Lower leg skin (tissue), 4 donors: ENCODE measurements around the gene GNGT1. TPM values are rescaled to one million over a fixed set of nuclear protein-coding genes. Genes with fewer than 3 reads are reported as not detected.

Experiments
- DNase-seq, 2 donors: peaks; one replicate each; pipeline ENCODE4 v3.0.0-alpha.2; 2019; ENCODE audit warnings: low spot score in 2 of 2
- H3K4me3 ChIP-seq: fragments of 200-600 bp; sonication (generic); 2 replicates; pipeline ENCODE4 v1.5.1; 2017; ENCODE audit warnings: mild to moderate bottlenecking, low read depth; ENCODE audit not compliant: poor library complexity, severe bottlenecking
- POLR2A ChIP-seq, 2 donors: fragments of 450-650 bp; IDR thresholded peaks; one replicate each; pipeline ENCODE4 v1.6.1; 2016 to 2017; ENCODE audit warnings: antibody characterized with exemption in 2 of 2, mild to moderate bottlenecking in 1 of 2, moderate library complexity in 1 of 2
- WGBS, 2 donors: methylation state at CpG; one replicate each; pipeline ENCODE4 v1.1.5; 2018; 5-methylcytosine and 5-hydroxymethylcytosine counted together
- intact Hi-C: fragments of 100-400 bp; cut with DNase I; formaldehyde crosslinking; loops from one replicate; pipeline ENCODE4 v1.15.0; 2023; ENCODE audit warnings: low total_unique reads
- total RNA-seq, 4 donors: library from RNA; depleted of rRNA; stranded (reverse); fragments of >200 nt; gene quantifications; one replicate each; pipeline ENCODE4 v1.1.0, GENCODE V29; 2016
- TF ChIP-seq, protein P1 (sequence below), 3 donors: fragments of 450-650 bp; IDR thresholded peaks; one replicate each; pipeline ENCODE4 v1.5.1; 2016; ENCODE audit warnings: antibody characterized with exemption in 3 of 3, mild to moderate bottlenecking in 3 of 3, moderate library complexity in 2 of 3

Gene GNGT1
- total RNA-seq, 4 donors from 2014 or later = not detected

DNA sequence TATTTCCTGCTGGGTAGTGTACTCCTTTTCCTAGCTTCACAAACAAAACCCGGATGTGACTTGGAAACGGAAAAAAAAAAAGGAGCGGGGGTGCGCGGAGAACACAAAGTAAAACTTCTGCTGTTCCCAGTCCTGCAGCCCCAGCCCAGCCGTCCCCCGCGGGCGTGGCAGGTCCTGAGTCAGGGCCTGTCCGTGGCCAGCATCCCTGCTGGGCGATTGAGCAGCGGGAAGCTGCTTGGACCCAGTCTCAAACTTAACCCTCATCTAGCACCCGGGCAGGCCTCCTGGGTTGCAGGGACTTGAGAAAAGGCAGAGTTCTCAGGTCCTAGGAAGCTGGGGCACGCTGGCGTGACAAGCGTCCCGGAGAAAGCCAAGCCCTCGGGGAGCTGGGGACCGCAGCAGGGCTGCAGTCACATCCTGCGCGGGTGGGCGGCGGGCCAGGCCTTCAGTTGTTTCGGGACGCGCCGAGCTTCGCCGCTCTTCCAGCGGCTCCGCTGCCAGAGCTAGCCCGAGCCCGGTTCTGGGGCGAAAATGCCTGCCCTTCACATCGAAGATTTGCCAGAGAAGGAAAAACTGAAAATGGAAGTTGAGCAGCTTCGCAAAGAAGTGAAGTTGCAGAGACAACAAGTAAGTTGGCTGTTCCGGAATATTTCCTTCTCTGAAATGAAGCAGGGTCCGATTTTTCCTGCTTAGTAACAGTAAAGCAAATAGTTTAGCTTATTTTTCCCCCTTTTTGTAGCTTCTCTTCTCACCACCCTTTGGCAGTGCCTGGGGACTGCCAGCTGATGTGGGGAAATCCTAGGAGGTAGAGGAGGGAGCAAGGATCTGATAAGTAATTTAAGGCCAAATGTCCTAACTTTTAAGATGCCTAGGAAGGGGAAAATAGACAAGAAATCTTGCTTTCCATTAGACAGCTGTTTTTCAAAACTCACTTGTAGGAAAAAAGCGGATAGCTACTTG lies 15.5 kb downstream of the GNGT1 start, which contains the start of gene GNG11:
GNG11 (plus strand) TSS at position 129 of the 960 bp plus-strand sequence; CDS start at position 532, 403 bp downstream.
- DNase-seq = peak; percentile 51 to 96
- TF ChIP-seq, protein P1, sequence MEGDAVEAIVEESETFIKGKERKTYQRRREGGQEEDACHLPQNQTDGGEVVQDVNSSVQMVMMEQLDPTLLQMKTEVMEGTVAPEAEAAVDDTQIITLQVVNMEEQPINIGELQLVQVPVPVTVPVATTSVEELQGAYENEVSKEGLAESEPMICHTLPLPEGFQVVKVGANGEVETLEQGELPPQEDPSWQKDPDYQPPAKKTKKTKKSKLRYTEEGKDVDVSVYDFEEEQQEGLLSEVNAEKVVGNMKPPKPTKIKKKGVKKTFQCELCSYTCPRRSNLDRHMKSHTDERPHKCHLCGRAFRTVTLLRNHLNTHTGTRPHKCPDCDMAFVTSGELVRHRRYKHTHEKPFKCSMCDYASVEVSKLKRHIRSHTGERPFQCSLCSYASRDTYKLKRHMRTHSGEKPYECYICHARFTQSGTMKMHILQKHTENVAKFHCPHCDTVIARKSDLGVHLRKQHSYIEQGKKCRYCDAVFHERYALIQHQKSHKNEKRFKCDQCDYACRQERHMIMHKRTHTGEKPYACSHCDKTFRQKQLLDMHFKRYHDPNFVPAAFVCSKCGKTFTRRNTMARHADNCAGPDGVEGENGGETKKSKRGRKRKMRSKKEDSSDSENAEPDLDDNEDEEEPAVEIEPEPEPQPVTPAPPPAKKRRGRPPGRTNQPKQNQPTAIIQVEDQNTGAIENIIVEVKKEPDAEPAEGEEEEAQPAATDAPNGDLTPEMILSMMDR (IDR thresholded peaks at IDR 0.05) = no peak
- TF ChIP-seq POLR2A (IDR thresholded peaks at IDR 0.05) = no peak
- peak within 1 kb of the TSS; percentile 41 for H3K4me3 ChIP-seq
- 2% methylated on average over 39 of the region's 39 CpGs for WGBS, 2 donors
- intact Hi-C loops = no loop called here

DNA sequence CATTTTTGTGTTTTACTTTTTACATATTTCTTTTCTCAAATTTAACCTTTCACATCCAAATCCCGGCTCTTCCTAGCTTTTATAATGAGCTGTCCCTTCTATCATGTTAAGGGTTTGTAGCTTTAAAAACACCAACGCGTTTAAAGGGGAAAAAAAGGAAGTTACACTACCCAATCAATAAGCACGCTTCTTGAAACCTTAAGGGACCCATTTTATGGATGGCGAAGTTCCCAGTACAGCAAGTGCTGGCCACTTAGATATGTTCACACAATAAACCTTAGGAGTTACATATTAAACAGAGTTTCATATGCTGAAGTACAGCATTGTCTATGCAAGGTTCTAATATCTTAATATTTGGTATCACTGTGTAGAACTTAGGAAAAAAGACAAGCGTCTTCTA lies 16.9 kb downstream of the GNGT1 start:
- TF ChIP-seq, protein P1 (IDR thresholded peaks at IDR 0.05) = no peak
- no peak for TF ChIP-seq POLR2A (IDR thresholded peaks at IDR 0.05)
- intact Hi-C loops = no loop called here

DNA sequence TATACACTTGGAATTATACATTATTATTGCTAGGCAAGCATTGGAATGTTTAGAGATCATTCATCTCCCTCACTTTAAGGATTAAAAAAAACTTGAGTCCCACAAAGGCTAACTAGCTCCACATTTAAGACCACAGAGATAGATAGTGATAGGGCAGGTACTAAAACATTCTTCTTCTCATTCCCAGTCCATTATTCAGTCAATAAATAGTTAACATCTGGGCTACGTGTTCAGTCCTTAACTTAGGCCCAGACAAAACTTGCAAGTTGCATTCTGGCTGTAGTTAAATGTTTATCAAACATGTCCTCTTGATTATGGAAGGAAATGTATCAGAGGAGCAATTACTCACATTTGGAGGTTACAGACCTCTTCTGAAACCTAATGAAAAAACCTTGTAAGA lies 17.6 kb downstream of the GNGT1 start:
- H3K4me3 ChIP-seq = no peak overlapping the region
- intact Hi-C loops = no loop called here
- no peak for DNase-seq
- WGBS, 2 donors = 8 to 18% methylated on average over 1 of the region's 1 CpG
- TF ChIP-seq, protein P1 (IDR thresholded peaks at IDR 0.05) = no peak
- TF ChIP-seq POLR2A (IDR thresholded peaks at IDR 0.05) = no peak

More for the DNA sequence above, 16.9 kb downstream of the GNGT1 start:
- 44 to 46% methylated on average over 6 of the region's 6 CpGs for WGBS, 2 donors
- no peak overlapping the region for H3K4me3 ChIP-seq
- no peak for DNase-seq

DNA sequence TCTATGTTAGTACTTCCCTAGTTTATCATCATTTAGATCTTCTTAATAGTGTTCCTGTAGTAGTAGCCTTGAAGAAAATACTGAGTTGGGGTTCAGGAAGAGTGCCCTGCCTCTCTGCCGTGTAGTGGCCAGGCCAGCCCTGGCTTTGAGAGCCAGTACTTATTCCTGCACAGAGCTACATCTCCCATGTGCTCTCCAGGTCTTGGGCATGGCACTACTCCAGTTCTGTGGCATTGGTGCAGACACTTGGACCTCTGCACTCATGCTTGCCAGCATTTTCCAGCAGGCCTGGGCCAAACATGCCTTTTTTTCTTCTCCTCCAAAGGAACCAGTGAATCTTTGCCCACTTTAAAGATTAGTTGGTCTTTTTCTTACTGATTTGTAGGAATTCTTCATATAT lies 20.4 kb downstream of the GNGT1 start:
- intact Hi-C loops = no loop called here
- TF ChIP-seq, protein P1 (IDR thresholded peaks at IDR 0.05) = no peak
- TF ChIP-seq POLR2A (IDR thresholded peaks at IDR 0.05) = no peak

DNA sequence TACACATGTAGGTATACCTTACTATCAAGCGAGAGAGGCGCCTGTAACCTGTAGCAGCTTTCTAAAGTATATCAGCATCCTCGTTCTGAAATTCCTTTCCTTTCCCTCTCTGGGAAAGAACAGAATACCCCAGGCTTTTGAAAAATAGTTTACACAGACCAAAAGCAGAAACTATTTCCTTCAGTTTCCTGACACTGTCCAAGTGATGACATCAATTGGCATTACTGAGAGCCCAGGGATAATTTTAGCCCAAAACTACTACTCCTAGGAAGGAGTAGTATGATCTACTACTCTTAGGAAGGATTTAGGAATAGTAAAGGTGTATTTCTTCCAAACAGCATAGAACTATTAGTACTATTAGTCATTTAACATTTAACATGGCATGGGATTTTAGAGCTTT lies 21.2 kb downstream of the GNGT1 start:
- intact Hi-C loops = no loop called here

More for the DNA sequence above, 20.4 kb downstream of the GNGT1 start:
- WGBS, 2 donors = 55 to 59% methylated on average over 1 of the region's 1 CpG
- H3K4me3 ChIP-seq = no peak overlapping the region
- DNase-seq = no peak

More for the DNA sequence above, 21.2 kb downstream of the GNGT1 start:
- TF ChIP-seq, protein P1 (IDR thresholded peaks at IDR 0.05) = no peak
- TF ChIP-seq POLR2A (IDR thresholded peaks at IDR 0.05) = no peak
- DNase-seq = no peak
- 78 to 82% methylated on average over 3 of the region's 3 CpGs for WGBS, 2 donors
- no peak overlapping the region for H3K4me3 ChIP-seq
